Measurements from ENCODE around the gene DNAJC5G. TPM values are rescaled to one million over a fixed set of nuclear protein-coding genes. Genes with fewer than 3 reads are reported as not detected.

Gene DNAJC5G
- total and polyA plus RNA-seq, 11 donors = 0.11 to 3.3 (median 1.2) TPM

DNA sequence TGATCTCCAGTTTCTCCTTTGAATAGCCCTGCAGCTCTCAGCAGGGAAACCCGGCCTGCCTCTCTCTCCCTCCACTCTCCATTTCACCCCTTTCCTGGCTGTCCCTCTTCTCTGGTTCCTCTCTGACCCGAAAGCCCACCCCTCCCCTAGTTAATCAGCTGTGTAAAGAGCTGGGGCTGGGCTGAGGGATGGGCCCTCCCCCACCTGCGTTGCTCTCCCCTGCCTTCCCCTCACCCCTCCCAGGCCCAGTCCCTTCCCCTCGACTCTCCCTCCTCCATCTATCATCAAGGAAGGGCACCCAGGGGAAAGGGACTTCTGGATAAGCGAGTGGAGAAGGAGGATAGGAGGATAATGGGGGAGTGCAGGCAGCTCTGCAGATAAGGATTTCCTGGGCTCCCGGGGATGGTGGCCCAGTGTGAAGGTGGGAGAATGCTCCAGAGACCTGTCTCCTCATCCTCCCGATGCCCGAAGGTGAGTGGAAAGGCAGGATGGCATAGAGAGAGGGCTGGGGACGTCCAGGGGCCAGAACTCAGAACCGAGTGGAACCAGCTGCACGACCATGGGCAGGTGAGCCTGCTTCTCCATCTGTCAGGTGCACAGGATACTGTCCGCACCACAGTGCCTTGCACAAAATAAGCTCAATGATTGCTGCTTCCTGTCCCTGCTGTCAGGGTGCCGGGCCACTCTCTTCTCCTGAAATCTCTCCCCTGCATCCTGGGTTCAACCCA is 24.4 kb upstream of the DNAJC5G start:
- Histone ChIP-seq H3K36me3 (no peaks in the 10 kb centered on the region), H3K4me3 (no peak overlapping the region), H3K4me1 (peaks cover 0 to 11% (median 2%) of the 10 kb centered on the region in 12 donors), H3K9me3 (no peaks in the 10 kb centered on the region), H3K27me3 (peaks cover 0 to 39% (median 0%) of the 10 kb centered on the region in 9 donors), H3K27ac (no peak overlapping the region)
- WGBS, 4 donors = 49 to 61% (median 58%) methylated on average over 13 of the region's 13 CpGs
- ATAC-seq = no peak
- intact Hi-C loops (cut with DNase I) = loop anchor here in 7 of 10 donors (1.0 to 5.0 kb wide), 6 partner anchors 28 to 52 kb away; no protein-coding TSS in a partner anchor
- DNase-seq = no peak
- TF ChIP-seq POLR2A (IDR thresholded peaks at IDR 0.05) = no peak
- TF ChIP-seq, protein P1, sequence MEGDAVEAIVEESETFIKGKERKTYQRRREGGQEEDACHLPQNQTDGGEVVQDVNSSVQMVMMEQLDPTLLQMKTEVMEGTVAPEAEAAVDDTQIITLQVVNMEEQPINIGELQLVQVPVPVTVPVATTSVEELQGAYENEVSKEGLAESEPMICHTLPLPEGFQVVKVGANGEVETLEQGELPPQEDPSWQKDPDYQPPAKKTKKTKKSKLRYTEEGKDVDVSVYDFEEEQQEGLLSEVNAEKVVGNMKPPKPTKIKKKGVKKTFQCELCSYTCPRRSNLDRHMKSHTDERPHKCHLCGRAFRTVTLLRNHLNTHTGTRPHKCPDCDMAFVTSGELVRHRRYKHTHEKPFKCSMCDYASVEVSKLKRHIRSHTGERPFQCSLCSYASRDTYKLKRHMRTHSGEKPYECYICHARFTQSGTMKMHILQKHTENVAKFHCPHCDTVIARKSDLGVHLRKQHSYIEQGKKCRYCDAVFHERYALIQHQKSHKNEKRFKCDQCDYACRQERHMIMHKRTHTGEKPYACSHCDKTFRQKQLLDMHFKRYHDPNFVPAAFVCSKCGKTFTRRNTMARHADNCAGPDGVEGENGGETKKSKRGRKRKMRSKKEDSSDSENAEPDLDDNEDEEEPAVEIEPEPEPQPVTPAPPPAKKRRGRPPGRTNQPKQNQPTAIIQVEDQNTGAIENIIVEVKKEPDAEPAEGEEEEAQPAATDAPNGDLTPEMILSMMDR (IDR thresholded peaks at IDR 0.05) = no peak

DNA sequence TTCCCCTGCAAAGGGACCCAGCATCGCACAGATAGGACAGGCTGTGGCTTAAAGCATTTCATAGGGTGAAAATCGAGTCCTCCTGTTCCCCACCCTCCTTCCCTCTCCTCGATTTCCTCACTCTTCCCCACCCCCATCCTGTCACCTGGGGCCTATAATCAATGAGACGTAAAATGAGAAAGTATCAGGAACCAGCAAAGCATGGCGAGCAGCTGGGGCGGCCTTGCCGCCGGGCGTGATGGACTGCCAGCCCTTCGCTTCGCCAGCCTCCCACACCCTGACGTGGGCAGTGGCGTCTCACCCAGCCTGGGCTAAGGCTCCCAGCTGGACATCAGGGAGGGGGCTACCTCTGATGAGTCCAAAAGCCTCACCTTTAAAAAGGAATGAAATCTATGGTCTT is 23.5 kb upstream of the DNAJC5G start:
- intact Hi-C loops (cut with DNase I) = loop anchor here in 6 of 10 donors (2.0 to 5.0 kb wide), 3 partner anchors 27 to 51 kb away; no protein-coding TSS in a partner anchor
- Histone ChIP-seq H3K27me3 (peaks cover 0 to 45% (median 2%) of the 10 kb centered on the region in 9 donors), H3K4me1 (peaks cover 0 to 11% (median 2%) of the 10 kb centered on the region in 12 donors), H3K9me3 (no peaks in the 10 kb centered on the region), H3K27ac (no peak overlapping the region), H3K4me3 (no peak overlapping the region), H3K36me3 (no peaks in the 10 kb centered on the region)
- no peak for ATAC-seq
- TF ChIP-seq POLR2A (IDR thresholded peaks at IDR 0.05) = no peak
- TF ChIP-seq, protein P1 (IDR thresholded peaks at IDR 0.05) = no peak
- DNase-seq = no peak
- WGBS, 4 donors = 73 to 82% (median 81%) methylated on average over 13 of the region's 13 CpGs

GRCh38 chr2:27255187-27255586 is 20.0 kb upstream of the DNAJC5G start:
- peak in 3 of 4 donors; percentile 20 to 43 (median 37) for ATAC-seq
- no peak for DNase-seq
- intact Hi-C loops (cut with DNase I) = no loop called here
- peaks cover 0 to 8% (median 1%) of the 10 kb centered on the region in 12 donors for H3K4me1 ChIP-seq
- H3K36me3 ChIP-seq = no peaks in the 10 kb centered on the region
- H3K27me3 ChIP-seq = peaks cover 0 to 71% (median 5%) of the 10 kb centered on the region in 9 donors
- H3K27ac ChIP-seq = no peak overlapping the region
- H3K9me3 ChIP-seq = no peaks in the 10 kb centered on the region
- TF ChIP-seq, protein P1 (IDR thresholded peaks at IDR 0.05) = no peak
- no peak for TF ChIP-seq POLR2A (IDR thresholded peaks at IDR 0.05)
- H3K4me3 ChIP-seq = no peak overlapping the region
- whole genome bisulfite sequencing, 4 donors = 12 to 27% (median 19%) methylated on average over 13 of the region's 13 CpGs

DNA sequence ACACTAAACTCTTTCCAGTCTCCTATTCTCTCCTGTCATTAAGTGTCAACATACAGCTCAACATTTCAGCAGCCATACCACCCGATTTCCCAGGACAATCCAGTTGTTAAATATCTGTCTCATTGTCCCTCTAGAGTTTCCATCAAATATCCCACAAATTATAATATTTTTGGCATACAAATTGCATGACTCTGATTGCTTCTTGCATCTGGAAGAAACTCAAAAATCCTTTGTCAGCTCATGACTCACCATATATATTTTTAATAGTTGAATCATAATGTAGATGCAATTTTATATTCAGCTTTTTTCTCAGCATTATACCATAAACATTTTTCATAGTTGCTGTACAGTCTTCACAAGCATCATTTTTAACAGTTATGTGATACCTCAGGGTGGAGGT is 19.6 kb upstream of the DNAJC5G start:
- no peak overlapping the region for H3K4me3 ChIP-seq
- ATAC-seq (no peak), DNase-seq (no peak)
- no peaks in the 10 kb centered on the region for H3K9me3 ChIP-seq
- H3K27ac ChIP-seq = no peak overlapping the region
- WGBS, 4 donors = 18 to 37% (median 23%) methylated on average over 1 of the region's 1 CpG
- no peaks in the 10 kb centered on the region for H3K36me3 ChIP-seq
- H3K4me1 ChIP-seq = peaks cover 0 to 4% (median 0%) of the 10 kb centered on the region in 12 donors
- intact Hi-C loops (cut with DNase I) = no loop called here
- peaks cover 0 to 71% (median 6%) of the 10 kb centered on the region in 9 donors for H3K27me3 ChIP-seq
- TF ChIP-seq, protein P1 (IDR thresholded peaks at IDR 0.05) = no peak
- TF ChIP-seq POLR2A (IDR thresholded peaks at IDR 0.05) = no peak

All from heart left ventricle (tissue), 16 donors.